ENCODE data around the gene RPL38.

The RPL38 gene

DNA sequence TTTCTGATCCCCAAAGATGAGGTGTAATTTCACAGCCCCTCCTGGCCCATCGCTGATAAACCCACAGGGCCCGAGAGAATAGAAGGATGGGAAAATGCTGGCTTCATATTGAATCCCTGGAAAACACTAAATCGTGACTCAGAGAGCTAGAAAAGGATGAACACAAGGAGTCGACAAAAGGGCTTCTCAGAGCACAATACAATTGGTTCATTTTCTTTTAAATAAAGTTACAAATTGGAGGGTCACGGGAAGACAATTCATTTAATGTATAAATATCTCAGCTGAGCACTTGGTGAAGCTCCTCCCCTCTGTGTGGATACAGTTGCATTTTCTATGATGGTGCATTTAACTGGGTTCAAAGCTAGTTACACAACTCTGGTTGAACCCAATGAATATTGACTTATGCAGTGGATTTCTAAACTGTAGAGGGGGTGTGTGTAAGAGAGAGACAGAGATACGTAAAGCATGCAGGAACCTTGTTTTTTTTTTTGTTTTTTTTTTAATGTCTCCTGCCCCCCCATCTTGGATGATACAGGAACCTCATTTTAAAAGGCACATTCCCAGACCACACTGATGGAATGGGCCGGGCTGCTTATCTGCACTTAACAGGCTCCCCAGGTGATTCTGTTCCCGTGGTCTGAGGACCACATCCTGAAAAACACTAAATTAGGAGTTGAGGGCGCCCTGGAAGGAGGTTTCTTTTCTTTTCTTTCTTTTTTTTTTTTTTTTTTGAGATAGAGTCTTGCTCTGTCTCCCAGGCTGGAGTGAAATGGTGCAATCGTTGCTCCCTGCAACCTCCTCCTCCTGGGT is 24.0 kb downstream of the RPL38 start:
- DNase-seq (ENCODE audit: low spot score): no peak

- DNase-seq (ENCODE audit: low spot score): no peak
Measured at GRCh38 chr17:74228306-74228978, 25.0 kb downstream of the RPL38 start.

- no peak for DNase-seq (ENCODE audit: low spot score)
Measured at GRCh38 chr17:74230896-74231295, 27.4 kb downstream of the RPL38 start.

DNA sequence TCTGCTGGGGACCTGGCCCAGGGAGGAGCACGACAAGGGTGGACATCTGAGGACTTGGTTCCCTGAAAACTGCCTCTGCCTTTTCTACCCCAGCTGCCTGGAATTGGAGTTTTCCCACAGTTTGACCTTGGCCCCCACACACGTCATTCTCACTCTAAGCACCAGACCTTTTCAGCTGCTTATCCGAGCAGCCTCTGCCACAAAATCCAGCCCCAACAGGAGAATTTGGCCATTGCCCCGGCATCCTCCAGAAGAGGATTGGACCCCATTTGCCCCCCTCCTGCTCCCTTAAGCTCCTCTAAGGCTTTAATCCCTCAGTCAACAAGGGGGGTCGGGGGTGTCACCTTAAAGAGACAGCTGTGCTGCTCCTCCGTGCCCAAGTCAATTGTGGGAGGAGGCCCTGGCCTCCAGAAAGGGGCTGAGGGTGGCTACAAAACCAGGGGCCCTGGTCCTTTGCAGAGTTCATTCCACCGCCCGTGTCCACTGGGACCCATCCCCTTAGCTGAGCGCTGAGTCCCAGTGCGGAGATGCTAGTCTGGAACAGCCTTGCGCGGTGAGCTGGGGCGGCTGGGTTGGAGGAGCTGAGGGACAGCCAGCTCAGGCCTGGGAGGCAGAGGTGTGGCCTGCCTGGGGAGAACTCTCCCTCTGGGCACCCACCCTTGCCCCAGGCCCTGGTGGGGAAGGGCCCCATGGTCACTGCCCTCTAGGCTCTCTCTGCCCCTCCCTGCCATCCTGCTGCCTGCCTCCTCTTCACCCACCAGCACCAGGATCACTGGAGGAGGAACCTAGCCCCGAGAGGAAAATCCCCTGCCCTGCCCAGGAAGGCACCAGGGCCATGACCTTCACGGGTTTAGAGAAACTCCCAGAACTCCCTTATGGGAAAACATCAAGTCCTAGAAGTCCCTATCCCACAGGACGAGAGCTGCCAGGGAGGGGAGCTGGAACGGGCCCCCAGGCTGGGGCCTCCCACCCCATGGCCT is 28.7 kb downstream of the RPL38 start:
- no peak for DNase-seq (ENCODE audit: low spot score)

- no peak for DNase-seq (ENCODE audit: low spot score)
Measured at GRCh38 chr17:74233937-74234336, 30.5 kb downstream of the RPL38 start.

- no peak for DNase-seq (ENCODE audit: low spot score)
Measured at GRCh38 chr17:74234486-74234885, 31.0 kb downstream of the RPL38 start.

DNA sequence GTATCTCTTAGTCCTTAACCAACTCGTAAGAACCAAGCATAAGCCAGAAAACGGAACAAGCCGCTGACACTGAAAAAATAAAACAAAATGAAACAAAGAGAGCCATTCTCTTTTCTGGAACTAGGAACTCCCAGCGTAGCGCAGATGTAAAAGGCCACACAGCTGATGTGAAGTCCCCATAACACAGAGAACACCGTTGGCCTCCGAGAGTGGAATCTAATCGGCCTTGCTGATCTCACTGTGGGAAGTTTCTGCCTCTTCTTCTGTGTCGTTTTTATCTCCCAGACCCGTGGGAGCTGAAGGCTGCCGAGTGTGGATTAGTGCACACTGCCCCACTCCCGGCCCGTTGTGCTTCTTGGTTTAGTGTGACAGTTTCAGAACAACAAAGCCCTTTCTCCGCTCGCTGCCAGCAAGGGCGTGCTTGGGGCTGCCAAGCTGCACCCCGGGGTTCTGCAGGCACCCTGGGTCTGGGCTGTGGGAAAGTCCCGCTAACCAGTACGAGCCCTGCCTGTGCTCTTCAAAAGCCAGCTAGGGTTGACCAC is 31.6 kb downstream of the RPL38 start:
- DNase-seq (ENCODE audit: low spot score): no peak

DNA sequence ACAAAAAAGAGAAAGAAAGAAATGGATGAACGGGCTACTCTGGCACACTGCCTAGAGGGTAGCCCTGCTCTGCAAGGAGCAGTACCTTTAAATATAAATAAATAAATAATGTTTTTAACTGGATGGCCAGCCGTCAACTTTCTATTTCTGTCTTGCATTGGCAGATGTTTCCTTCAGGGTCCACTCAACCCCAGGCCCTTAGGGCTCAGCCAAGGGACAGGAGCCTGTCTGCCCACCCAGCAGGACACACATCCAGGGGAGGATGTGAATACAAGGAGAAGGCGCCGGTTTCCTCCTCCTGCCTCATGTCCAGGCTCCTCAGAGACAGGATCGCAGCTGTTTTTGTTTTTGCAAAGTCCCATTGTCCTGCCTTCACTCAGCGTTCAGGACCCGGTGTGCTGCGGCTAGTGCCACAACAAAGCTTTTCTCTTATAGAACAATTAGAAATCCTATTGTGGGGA is 32.5 kb downstream of the RPL38 start:
- DNase-seq (ENCODE audit: low spot score): no peak

DNA sequence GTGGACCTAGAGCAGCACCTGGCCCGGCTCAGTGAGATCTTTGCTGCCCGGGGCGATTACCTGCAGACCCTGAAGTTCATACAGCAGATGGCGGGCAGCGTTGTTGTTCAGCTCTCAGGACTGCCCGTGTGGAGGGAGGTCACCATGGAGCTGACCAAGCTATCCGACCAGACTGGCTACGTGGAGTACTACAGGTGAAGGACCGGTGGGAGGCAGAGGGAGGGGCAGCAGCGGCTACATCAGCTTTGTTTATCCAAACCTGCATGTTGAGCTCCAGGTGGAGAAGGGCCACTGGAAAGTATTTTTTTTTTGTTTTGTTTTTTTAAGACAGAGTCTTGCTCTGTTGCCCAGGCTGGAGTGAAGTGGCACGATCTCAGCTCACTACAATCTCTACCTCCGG is 33.8 kb downstream of the RPL38 start:
- no peak for DNase-seq (ENCODE audit: low spot score)

GRCh38 chr17:74239172-74239571 is 35.7 kb downstream of the RPL38 start:
- no peak for DNase-seq (ENCODE audit: low spot score)

- DNase-seq (ENCODE audit: low spot score): no peak
Measured at GRCh38 chr17:74240618-74241205, 37.2 kb downstream of the RPL38 start.

- no peak for DNase-seq (ENCODE audit: low spot score)
Measured at GRCh38 chr17:74241431-74241830, 38.0 kb downstream of the RPL38 start.

GRCh38 chr17:74241847-74242246 is 38.4 kb downstream of the RPL38 start:
- no peak for DNase-seq (ENCODE audit: low spot score)

- DNase-seq (ENCODE audit: low spot score): no peak
Measured at GRCh38 chr17:74243013-74243755, 39.7 kb downstream of the RPL38 start.

DNA sequence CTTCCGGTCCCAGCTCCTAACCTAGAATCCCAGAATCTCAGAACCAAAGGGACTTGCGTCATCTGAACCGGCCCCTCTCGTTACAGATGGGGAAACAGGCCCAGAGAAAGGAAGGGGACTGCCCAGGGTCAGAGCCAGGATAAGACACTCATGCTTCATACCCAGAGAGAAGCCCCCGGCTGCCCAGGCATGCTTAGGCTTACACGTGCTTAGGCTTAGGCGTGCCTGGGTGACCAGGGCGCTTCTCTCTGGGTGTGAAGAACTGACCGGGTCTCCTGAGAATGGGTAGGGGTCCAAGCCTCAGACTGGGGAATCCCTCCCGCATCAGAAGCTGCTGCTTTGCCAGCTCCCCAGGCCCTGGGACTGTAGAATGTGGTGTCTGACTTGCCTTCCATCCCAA is 40.6 kb downstream of the RPL38 start:
- DNase-seq (ENCODE audit: low spot score): no peak

- no peak for DNase-seq (ENCODE audit: low spot score)
Measured at GRCh38 chr17:74244548-74244947, 41.1 kb downstream of the RPL38 start.

DNA sequence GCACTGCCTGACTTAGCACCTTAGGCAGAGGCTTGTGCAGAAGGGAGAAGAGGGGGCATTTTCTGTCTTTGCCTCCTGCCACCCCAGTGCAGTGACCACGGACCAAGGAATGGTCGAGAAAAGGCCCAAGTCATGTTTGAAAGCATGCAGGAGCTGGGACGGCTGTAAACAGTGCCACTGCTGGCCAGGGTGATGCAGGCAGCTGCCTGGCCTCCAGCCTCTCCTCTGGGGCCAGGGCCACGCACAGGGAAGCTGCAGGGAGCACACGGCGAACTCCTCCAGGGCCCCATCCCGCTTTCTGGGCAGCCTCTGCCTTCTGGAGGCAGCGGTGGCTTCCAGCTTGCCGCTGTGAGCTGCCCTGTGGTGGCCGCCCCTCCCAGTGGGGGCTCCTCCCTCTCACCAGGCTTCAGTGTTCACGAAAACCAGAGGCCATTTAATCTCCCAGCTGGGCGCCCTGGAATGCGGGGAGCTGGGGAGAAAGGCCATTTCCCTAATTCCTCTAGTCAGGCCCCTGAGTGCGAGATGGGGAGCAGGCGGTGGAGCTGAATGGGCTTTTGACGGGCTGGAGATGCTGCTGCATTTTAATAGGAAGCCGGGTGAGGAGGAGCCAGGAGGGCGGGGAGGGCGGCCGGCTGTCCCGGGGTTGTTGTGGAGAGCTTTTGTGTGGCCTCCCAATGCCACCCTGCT is 41.8 kb downstream of the RPL38 start:
- DNase-seq (ENCODE audit: low spot score): no peak

- DNase-seq (ENCODE audit: low spot score): no peak
Measured at GRCh38 chr17:74245871-74246270, 42.4 kb downstream of the RPL38 start.

DNA sequence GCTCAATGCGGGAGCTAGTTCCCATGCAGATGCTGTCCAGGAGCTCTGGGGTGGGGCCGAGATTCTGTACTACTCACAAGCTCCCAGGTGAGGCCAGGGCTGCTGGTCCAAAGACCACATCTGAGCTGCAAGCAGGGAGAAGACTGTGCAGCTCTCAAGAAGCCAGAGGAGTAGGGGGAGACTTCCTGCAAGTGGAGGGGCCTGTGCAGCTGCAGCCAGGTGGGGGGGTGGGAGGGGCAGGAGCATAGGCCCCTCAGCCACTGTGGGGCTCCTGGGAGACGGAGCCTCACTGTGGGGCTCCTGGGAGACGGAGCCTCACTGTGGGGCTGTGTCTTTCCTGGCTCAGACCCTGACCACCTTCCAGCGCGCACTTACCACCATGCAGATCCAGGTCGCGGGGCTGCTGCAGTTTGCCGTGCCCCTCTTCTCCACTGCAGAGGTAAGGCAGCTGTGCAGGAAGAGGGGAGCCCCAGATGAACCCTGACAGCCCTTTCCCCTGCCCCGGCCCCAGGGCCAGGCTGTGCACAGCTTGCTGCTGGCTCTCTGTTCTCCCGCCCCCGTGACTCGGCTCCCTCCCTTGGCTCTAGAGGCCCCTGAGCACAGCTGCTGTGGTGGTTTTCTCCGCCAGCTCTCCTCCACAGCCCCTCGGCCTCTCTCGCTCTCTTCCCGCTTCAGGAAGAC is 46.3 kb downstream of the RPL38 start:
- no peak for DNase-seq (ENCODE audit: low spot score)

Data from HuH-7 (cell line).